WTC11 (cell line): ENCODE data around the gene SLC17A5. TPM values are rescaled to one million over a fixed set of nuclear protein-coding genes. Genes with fewer than 3 reads are reported as not detected.

Experiments used
- ATAC-seq: fragments of 200-7000 bp; cut with Tn5 transposase; 2 replicates; pipeline ENCODE4 v1.10.0; 2021; ENCODE audit warnings: mild to moderate bottlenecking, moderate library complexity
- CTCF ChIA-PET: fragments of 300-600 bp; sonication (Branson Sonifier 250); formaldehyde crosslinking; loops from one replicate; lab custom pipeline; 2021; ENCODE audit warnings: antibody characterized with exemption; lab: Charles Lee
- POLR2A ChIA-PET: fragments of 350-600 bp; sonication (Branson Sonifier 250); formaldehyde crosslinking; loops from one replicate; lab custom pipeline; 2021; ENCODE audit warnings: antibody characterized with exemption; lab: Charles Lee
- DNase-seq: peaks from one replicate; pipeline ENCODE4 v3.0.0; 2021; ENCODE audit warnings: low spot score
- H3K27ac Mint-ChIP-seq: 2 replicates; pipeline ENCODE4 v1.8.0; 2021; ENCODE audit warnings: mixed read lengths
- H3K27me3 Mint-ChIP-seq: 2 replicates; pipeline ENCODE4 v1.8.0; 2021; ENCODE audit warnings: low read depth, mild to moderate bottlenecking, moderate library complexity, mixed read lengths
- H3K36me3 Mint-ChIP-seq: 2 replicates; pipeline ENCODE4 v1.8.0; 2021; ENCODE audit warnings: mixed read lengths
- H3K4me1 Mint-ChIP-seq: 2 replicates; pipeline ENCODE4 v1.8.0; 2022; ENCODE audit warnings: mixed read lengths
- H3K4me3 Mint-ChIP-seq: 2 replicates; pipeline ENCODE4 v1.8.0; 2021; ENCODE audit warnings: mild to moderate bottlenecking, moderate library complexity, mixed read lengths
- H3K9me3 Mint-ChIP-seq: 2 replicates; pipeline ENCODE4 v1.8.0; 2021; ENCODE audit warnings: mixed read lengths
- GABPB1 ChIP-seq: sonication (generic); formaldehyde crosslinking; IDR thresholded peaks from 2 replicates; pipeline ENCODE4 v1.8.1; 2023; ENCODE audit warnings: mild to moderate bottlenecking, missing genetic modification reagents
- HMGA2 ChIP-seq: fragments of 250-450 bp; sonication (Bioruptor Pico); IDR thresholded peaks from 2 replicates; pipeline ENCODE4 v1.4.0; 2021; ENCODE audit warnings: mild to moderate bottlenecking, moderate library complexity
- IRF2 ChIP-seq: sonication (generic); formaldehyde crosslinking; IDR thresholded peaks from 2 replicates; pipeline ENCODE4 v1.8.0; 2022; ENCODE audit warnings: low read depth, missing genetic modification reagents, borderline replicate concordance
- KAT7 ChIP-seq: sonication (generic); formaldehyde crosslinking; IDR thresholded peaks from 2 replicates; pipeline ENCODE4 v1.8.1; 2023; ENCODE audit warnings: missing genetic modification reagents, mild to moderate bottlenecking, borderline replicate concordance
- TEAD4 ChIP-seq: sonication (generic); formaldehyde crosslinking; IDR thresholded peaks from 2 replicates; pipeline ENCODE4 v1.8.0; 2022; ENCODE audit warnings: mild to moderate bottlenecking, missing genetic modification reagents
- ZBTB21 ChIP-seq: sonication (generic); formaldehyde crosslinking; IDR thresholded peaks from 2 replicates; pipeline ENCODE4 v1.8.1; 2023; ENCODE audit warnings: mild to moderate bottlenecking, missing genetic modification reagents, borderline replicate concordance
- ZNF416 ChIP-seq: fragments of 250-450 bp; sonication (Bioruptor Pico); IDR thresholded peaks from 2 replicates; pipeline ENCODE4 v1.9.0; 2021; ENCODE audit warnings: mild to moderate bottlenecking, inconsistent platforms
- total RNA-seq: library from RNA; stranded (reverse); gene quantifications from 3 replicates; pipeline ENCODE4 v1.2.3, GENCODE V29; 2021
- TF ChIP-seq, protein P1 (sequence below): sonication (generic); formaldehyde crosslinking; IDR thresholded peaks from 2 replicates; pipeline ENCODE4 v1.8.1; 2023; ENCODE audit warnings: mild to moderate bottlenecking, missing genetic modification reagents, borderline replicate concordance
- TF ChIP-seq, protein P2 (sequence below): fragments of 250-450 bp; sonication (Bioruptor Pico); IDR thresholded peaks from 2 replicates; pipeline ENCODE4 v2.1.2; 2022; ENCODE audit warnings: mild to moderate bottlenecking, moderate library complexity
- TF ChIP-seq, protein P3 (sequence below): sonication (generic); formaldehyde crosslinking; IDR thresholded peaks from 2 replicates; pipeline ENCODE4 v1.8.1; 2023; ENCODE audit warnings: mild to moderate bottlenecking, missing genetic modification reagents
- TF ChIP-seq, protein P4 (sequence below): sonication (generic); formaldehyde crosslinking; IDR thresholded peaks from 2 replicates; pipeline ENCODE4 v1.8.0; 2022; ENCODE audit warnings: mild to moderate bottlenecking, missing genetic modification reagents
- TF ChIP-seq, protein P5 (sequence below): sonication (generic); formaldehyde crosslinking; IDR thresholded peaks from 2 replicates; pipeline ENCODE4 v1.8.1; 2022; ENCODE audit warnings: missing genetic modification reagents, borderline replicate concordance
- TF ChIP-seq, protein P6 (sequence below): sonication (generic); formaldehyde crosslinking; IDR thresholded peaks from 2 replicates; pipeline ENCODE4 v1.8.1; 2023; ENCODE audit warnings: mild to moderate bottlenecking, moderate library complexity, missing genetic modification reagents

Gene SLC17A5
- total RNA-seq, 1 experiment from 2014 or later, result 9.3 TPM

DNA sequence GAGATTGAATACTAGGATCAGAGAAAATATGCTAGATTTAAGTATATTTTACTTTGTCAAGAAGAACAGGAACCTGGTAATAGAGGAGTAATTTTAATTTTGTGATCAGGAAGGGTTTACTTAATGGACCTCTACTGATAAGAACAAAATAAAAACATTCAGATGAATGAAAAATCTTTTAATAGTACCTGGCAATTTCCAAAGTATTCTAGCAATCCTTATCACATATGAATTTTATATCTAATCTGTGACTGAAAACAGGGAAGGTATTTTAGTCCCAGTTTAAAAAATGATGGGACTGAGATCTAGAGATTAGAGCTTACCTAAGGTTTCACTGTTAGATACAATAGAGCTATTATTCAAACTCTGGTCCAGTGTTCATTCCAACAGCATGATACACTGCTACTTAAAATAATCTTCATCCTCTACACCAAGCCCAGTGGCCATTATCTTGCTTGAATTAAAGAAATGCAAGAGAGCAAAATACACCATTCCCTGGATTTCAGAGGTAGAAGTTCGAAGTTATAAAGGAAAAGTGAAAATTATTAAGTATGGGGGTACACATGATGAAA, 13.5 kb downstream of the SLC17A5 start:
- H3K9me3 Mint-ChIP-seq, result no peaks in the 10 kb centered on the region
- no peak overlapping the region for H3K4me3 Mint-ChIP-seq
- ATAC-seq, result no peak

DNA sequence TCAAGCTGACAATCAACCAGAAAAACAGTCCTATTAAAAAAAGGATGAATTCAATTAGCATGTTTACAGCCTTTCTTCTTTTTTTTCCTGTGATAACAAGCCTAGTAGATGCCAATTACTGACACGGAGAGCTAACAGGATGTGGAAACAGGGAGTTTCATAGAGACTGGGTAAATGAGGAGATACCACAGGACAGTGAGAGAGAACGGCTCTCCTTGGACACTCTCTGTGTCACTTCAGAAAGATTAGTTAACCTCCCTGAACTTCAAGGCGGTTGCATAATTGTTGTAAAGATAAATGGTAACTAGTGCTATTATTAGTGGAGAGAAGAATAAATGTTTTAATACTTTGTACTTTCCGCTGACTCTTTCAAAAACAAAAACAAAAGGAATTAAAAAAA, 14.8 kb downstream of the SLC17A5 start:
- POLR2A ChIA-PET, result no interaction called here
- Mint-ChIP-seq H3K27ac (no peak overlapping the region), H3K9me3 (no peaks in the 10 kb centered on the region), H3K27me3 (no peaks in the 10 kb centered on the region), H3K4me3 (no peak overlapping the region), H3K36me3 (peaks cover 20% of the 10 kb centered on the region), H3K4me1 (no peaks in the 10 kb centered on the region)
- TF ChIP-seq, protein P1, sequence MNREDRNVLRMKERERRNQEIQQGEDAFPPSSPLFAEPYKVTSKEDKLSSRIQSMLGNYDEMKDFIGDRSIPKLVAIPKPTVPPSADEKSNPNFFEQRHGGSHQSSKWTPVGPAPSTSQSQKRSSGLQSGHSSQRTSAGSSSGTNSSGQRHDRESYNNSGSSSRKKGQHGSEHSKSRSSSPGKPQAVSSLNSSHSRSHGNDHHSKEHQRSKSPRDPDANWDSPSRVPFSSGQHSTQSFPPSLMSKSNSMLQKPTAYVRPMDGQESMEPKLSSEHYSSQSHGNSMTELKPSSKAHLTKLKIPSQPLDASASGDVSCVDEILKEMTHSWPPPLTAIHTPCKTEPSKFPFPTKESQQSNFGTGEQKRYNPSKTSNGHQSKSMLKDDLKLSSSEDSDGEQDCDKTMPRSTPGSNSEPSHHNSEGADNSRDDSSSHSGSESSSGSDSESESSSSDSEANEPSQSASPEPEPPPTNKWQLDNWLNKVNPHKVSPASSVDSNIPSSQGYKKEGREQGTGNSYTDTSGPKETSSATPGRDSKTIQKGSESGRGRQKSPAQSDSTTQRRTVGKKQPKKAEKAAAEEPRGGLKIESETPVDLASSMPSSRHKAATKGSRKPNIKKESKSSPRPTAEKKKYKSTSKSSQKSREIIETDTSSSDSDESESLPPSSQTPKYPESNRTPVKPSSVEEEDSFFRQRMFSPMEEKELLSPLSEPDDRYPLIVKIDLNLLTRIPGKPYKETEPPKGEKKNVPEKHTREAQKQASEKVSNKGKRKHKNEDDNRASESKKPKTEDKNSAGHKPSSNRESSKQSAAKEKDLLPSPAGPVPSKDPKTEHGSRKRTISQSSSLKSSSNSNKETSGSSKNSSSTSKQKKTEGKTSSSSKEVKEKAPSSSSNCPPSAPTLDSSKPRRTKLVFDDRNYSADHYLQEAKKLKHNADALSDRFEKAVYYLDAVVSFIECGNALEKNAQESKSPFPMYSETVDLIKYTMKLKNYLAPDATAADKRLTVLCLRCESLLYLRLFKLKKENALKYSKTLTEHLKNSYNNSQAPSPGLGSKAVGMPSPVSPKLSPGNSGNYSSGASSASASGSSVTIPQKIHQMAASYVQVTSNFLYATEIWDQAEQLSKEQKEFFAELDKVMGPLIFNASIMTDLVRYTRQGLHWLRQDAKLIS (CRISPR knock-in tag), result no peak
- TF ChIP-seq, protein P2, sequence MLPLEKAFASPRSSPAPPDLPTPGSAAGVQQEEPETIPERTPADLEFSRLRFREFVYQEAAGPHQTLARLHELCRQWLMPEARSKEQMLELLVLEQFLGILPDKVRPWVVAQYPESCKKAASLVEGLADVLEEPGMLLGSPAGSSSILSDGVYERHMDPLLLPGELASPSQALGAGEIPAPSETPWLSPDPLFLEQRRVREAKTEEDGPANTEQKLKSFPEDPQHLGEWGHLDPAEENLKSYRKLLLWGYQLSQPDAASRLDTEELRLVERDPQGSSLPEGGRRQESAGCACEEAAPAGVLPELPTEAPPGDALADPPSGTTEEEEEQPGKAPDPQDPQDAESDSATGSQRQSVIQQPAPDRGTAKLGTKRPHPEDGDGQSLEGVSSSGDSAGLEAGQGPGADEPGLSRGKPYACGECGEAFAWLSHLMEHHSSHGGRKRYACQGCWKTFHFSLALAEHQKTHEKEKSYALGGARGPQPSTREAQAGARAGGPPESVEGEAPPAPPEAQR, result no peak
- TF ChIP-seq, protein P3, sequence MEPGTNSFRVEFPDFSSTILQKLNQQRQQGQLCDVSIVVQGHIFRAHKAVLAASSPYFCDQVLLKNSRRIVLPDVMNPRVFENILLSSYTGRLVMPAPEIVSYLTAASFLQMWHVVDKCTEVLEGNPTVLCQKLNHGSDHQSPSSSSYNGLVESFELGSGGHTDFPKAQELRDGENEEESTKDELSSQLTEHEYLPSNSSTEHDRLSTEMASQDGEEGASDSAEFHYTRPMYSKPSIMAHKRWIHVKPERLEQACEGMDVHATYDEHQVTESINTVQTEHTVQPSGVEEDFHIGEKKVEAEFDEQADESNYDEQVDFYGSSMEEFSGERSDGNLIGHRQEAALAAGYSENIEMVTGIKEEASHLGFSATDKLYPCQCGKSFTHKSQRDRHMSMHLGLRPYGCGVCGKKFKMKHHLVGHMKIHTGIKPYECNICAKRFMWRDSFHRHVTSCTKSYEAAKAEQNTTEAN, result no peak
- TF ChIP-seq ZNF416 (CRISPR knock-in tag) (no peak), ZBTB21 (no peak), KAT7 (CRISPR knock-in tag) (no peak), HMGA2 (CRISPR knock-in tag) (no peak), GABPB1 (CRISPR knock-in tag) (no peak)
- TF ChIP-seq, protein P4, sequence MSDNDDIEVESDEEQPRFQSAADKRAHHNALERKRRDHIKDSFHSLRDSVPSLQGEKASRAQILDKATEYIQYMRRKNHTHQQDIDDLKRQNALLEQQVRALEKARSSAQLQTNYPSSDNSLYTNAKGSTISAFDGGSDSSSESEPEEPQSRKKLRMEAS (CRISPR knock-in tag), result no peak
- TF ChIP-seq, protein P5, sequence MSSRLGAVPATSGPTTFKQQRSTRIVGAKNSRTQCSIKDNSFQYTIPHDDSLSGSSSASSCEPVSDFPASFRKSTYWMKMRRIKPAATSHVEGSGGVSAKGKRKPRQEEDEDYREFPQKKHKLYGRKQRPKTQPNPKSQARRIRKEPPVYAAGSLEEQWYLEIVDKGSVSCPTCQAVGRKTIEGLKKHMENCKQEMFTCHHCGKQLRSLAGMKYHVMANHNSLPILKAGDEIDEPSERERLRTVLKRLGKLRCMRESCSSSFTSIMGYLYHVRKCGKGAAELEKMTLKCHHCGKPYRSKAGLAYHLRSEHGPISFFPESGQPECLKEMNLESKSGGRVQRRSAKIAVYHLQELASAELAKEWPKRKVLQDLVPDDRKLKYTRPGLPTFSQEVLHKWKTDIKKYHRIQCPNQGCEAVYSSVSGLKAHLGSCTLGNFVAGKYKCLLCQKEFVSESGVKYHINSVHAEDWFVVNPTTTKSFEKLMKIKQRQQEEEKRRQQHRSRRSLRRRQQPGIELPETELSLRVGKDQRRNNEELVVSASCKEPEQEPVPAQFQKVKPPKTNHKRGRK, result no peak
- no peak for DNase-seq
- CTCF ChIA-PET, result interaction anchor here (1.5 kb wide), 1 partner anchor 13 kb away, joined by 5 read pairs; no protein-coding TSS in a partner anchor
- ATAC-seq, result no peak

More for the DNA sequence above, 13.5 kb downstream of the SLC17A5 start:
- CTCF ChIA-PET, result no interaction called here
- no peak for DNase-seq
- POLR2A ChIA-PET, result no interaction called here
- Mint-ChIP-seq H3K27me3 (no peaks in the 10 kb centered on the region), H3K36me3 (peaks cover 17% of the 10 kb centered on the region), H3K4me1 (peaks cover 5% of the 10 kb centered on the region; the same call in 1 of the 2 replicates), H3K27ac (no peak overlapping the region)
- TF ChIP-seq IRF2 (no peak), TEAD4 (CRISPR knock-in tag) (no peak)
- TF ChIP-seq, protein P6, sequence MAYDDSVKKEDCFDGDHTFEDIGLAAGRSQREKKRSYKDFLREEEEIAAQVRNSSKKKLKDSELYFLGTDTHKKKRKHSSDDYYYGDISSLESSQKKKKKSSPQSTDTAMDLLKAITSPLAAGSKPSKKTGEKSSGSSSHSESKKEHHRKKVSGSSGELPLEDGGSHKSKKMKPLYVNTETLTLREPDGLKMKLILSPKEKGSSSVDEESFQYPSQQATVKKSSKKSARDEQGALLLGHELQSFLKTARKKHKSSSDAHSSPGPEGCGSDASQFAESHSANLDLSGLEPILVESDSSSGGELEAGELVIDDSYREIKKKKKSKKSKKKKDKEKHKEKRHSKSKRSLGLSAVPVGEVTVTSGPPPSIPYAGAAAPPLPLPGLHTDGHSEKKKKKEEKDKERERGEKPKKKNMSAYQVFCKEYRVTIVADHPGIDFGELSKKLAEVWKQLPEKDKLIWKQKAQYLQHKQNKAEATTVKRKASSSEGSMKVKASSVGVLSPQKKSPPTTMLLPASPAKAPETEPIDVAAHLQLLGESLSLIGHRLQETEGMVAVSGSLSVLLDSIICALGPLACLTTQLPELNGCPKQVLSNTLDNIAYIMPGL, result no peak
